Measurements from ENCODE around the gene MRPL24. TPM values are rescaled to one million over a fixed set of nuclear protein-coding genes. Genes with fewer than 3 reads are reported as not detected.

The MRPL24 gene
- total and polyA plus RNA-seq, 12 donors, result 70.3 to 250 (median 88.1) TPM

DNA sequence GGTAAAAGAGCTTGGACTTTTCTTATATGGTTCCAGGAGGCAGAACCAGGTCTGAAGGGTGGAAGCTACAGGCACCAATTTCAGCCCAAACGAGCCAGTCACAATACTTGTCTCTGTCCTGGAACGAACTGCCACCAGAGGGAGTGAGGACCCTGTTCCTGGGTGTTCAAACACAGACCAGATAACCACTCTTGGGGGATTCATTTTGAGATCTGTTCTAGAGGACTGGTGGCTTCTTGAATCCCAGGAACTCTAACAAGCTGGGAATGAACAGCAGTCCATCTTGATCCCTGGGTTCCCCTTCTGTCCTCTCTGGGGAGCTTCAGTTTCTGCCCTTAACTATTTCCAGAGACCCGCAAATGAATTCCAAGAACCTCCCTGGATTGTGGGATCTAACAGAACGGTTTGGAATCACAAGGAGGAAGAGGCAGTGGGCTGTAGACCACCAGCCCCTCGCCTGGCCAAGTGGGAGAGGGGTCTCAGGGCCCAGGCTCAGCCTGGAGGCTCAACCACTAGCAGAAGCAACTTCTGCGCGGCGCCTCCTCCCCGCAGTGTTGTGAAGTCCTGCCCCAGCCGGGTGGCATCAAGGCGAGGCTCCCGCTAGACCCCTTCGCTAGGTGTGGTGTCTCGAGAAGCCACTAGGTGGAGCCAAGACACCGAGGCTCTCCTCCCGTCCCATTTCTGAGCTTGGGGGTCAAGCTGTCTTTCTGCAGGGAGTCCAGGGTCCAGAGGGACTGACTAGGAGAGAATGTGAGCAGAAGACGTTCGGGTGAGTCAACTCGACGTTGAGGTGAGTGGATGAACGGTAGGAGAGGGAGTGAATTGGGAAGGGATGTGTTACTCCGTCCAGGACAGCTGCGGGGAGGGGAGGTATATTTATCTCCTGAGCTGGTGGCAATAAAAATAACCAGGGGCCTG lies 51.6 kb downstream of the MRPL24 start:
- peaks cover 0 to 26% (median 17%) of the 10 kb centered on the region in 9 donors for H3K4me1 ChIP-seq
- no peak overlapping the region for H3K27ac ChIP-seq
- peak; percentile 87 to 96 (median 93) for TF ChIP-seq CTCF (IDR thresholded peaks at IDR 0.05)
- DNase-seq (peak; percentile 71 to 74), ATAC-seq (peak; percentile 82 to 94 (median 91))
- peak overlapping the region in 4 of 10 donors; percentile 1 to 36 (median 17) for H3K4me3 ChIP-seq
- H3K36me3 ChIP-seq, result no peaks in the 10 kb centered on the region
- H3K27me3 ChIP-seq, result peaks cover 0 to 90% (median 52%) of the 10 kb centered on the region in 7 donors
- intact Hi-C loops (cut with DNase I), result loop anchor here in 8 of 10 donors (1.0 to 10.0 kb wide), 7 partner anchors 36 to 236 kb away; partner anchors contain the start of genes LRRC71 (in 1 of the 8) and NTRK1 (in 1 of the 8)
- no peaks in the 10 kb centered on the region for H3K9me3 ChIP-seq
- WGBS, 2 donors, result 0 to 1% methylated on average over 23 of the region's 23 CpGs

Other genes starting within 250 kb of the MRPL24 start
- gene MEF2D, start 240.3 kb downstream of the MRPL24 start, total RNA-seq, result 100 to 1,000 TPM in 4 of 10 donors, 10 to 100 TPM in 6; 81.1 to 127 (median 96.5) TPM
- 10 to 100 TPM; 31.6 to 37.7 TPM for gene MEF2D, start 240.3 kb downstream of the MRPL24 start, polyA plus RNA-seq
- gene IQGAP3, start 168.5 kb downstream of the MRPL24 start, total RNA-seq, result 1 to 10 TPM in 3 of 10 donors, under 1 TPM in 7; 0.07 to 3.8 (median 0.39) TPM
- gene IQGAP3, start 168.5 kb downstream of the MRPL24 start, polyA plus RNA-seq, result under 1 TPM; 0.09 to 0.22 TPM
- gene TTC24, start 161.4 kb downstream of the MRPL24 start, total RNA-seq, result under 1 TPM in 1 of 10 donors, not detected in 9; 0.21 TPM
- under 1 TPM in 1 of 2 donors, not detected in 1; 0.03 TPM for gene TTC24, start 161.4 kb downstream of the MRPL24 start, polyA plus RNA-seq
- gene NAXE, start 149.3 kb downstream of the MRPL24 start, total RNA-seq, result 100 to 1,000 TPM in 9 of 10 donors, 10 to 100 TPM in 1; 93.1 to 134 (median 112) TPM
- gene NAXE, start 149.3 kb downstream of the MRPL24 start, polyA plus RNA-seq, result 100 to 1,000 TPM in 1 of 2 donors, 10 to 100 TPM in 1; 59.8 to 103 TPM
- 10 to 100 TPM in 9 of 10 donors, 1 to 10 TPM in 1; 9.3 to 25.4 (median 13.3) TPM for gene GPATCH4, start 139.6 kb downstream of the MRPL24 start, total RNA-seq
- gene GPATCH4, start 139.6 kb downstream of the MRPL24 start, polyA plus RNA-seq, result 10 to 100 TPM; 24.1 to 34.5 TPM
- 1 to 10 TPM in 3 of 10 donors, under 1 TPM in 6, not detected in 1; 0.24 to 1.7 (median 0.77) TPM for gene HAPLN2, start 121.7 kb downstream of the MRPL24 start, total RNA-seq
- 1 to 10 TPM; 3.0 to 6.3 TPM for gene HAPLN2, start 121.7 kb downstream of the MRPL24 start, polyA plus RNA-seq
- under 1 TPM in 6 of 10 donors, not detected in 4; 0.14 to 0.52 (median 0.24) TPM for gene BCAN, start 99.0 kb downstream of the MRPL24 start, total RNA-seq
- gene BCAN, start 99.0 kb downstream of the MRPL24 start, polyA plus RNA-seq, result under 1 TPM; 0.20 to 0.29 TPM
- gene NES, start 63.7 kb downstream of the MRPL24 start, total RNA-seq, result 100 to 1,000 TPM in 9 of 10 donors, 10 to 100 TPM in 1; 84.6 to 389 (median 196) TPM
- 100 to 1,000 TPM in 1 of 2 donors, 10 to 100 TPM in 1; 46.8 to 116 TPM for gene NES, start 63.7 kb downstream of the MRPL24 start, polyA plus RNA-seq
- gene CRABP2, start 35.5 kb downstream of the MRPL24 start, total RNA-seq, result 1 to 10 TPM in 4 of 10 donors, under 1 TPM in 5, not detected in 1; 0.25 to 2.7 (median 0.64) TPM
- gene CRABP2, start 35.5 kb downstream of the MRPL24 start, polyA plus RNA-seq, result 1 to 10 TPM; 1.5 to 1.8 TPM
- 10 to 100 TPM; 12.8 to 18.8 (median 15.2) TPM for gene METTL25B, start 12.6 kb downstream of the MRPL24 start, total RNA-seq
- 10 to 100 TPM; 17.0 to 45.2 TPM for gene METTL25B, start 12.6 kb downstream of the MRPL24 start, polyA plus RNA-seq
- 10 to 100 TPM; 10.5 to 17.5 (median 15.2) TPM for gene ISG20L2, start 12.3 kb downstream of the MRPL24 start, total RNA-seq
- 10 to 100 TPM in 1 of 2 donors, 1 to 10 TPM in 1; 5.7 to 11.3 TPM for gene ISG20L2, start 12.3 kb downstream of the MRPL24 start, polyA plus RNA-seq
- 100 to 1,000 TPM; 135 to 202 (median 148) TPM for gene HDGF, start 10.6 kb upstream of the MRPL24 start, total RNA-seq
- 100 to 1,000 TPM in 1 of 2 donors, 10 to 100 TPM in 1; 69.8 to 126 TPM for gene HDGF, start 10.6 kb upstream of the MRPL24 start, polyA plus RNA-seq
- 10 to 100 TPM; 32.1 to 56.9 (median 44.2) TPM for gene PRCC, start 26.4 kb upstream of the MRPL24 start, total RNA-seq
- gene PRCC, start 26.4 kb upstream of the MRPL24 start, polyA plus RNA-seq, result 10 to 100 TPM; 40.6 to 53.4 TPM
- gene SH2D2A, start 75.8 kb upstream of the MRPL24 start, total RNA-seq, result 1 to 10 TPM in 3 of 10 donors, under 1 TPM in 6, not detected in 1; 0.50 to 4.4 (median 0.80) TPM
- 1 to 10 TPM in 1 of 2 donors, under 1 TPM in 1; 0.96 to 1.0 TPM for gene SH2D2A, start 75.8 kb upstream of the MRPL24 start, polyA plus RNA-seq
- gene INSRR, start 118.0 kb upstream of the MRPL24 start, total RNA-seq, result under 1 TPM; 0.04 to 0.20 (median 0.07) TPM
- under 1 TPM; 0.01 to 0.80 TPM for gene INSRR, start 118.0 kb upstream of the MRPL24 start, polyA plus RNA-seq
- 1 to 10 TPM in 4 of 10 donors, under 1 TPM in 6; 0.15 to 3.7 (median 0.69) TPM for gene NTRK1, start 119.8 kb upstream of the MRPL24 start, total RNA-seq
- 1 to 10 TPM in 1 of 2 donors, under 1 TPM in 1; 0.28 to 1.5 TPM for gene NTRK1, start 119.8 kb upstream of the MRPL24 start, polyA plus RNA-seq
- 10 to 100 TPM in 2 of 10 donors, 1 to 10 TPM in 8; 3.8 to 12.4 (median 7.1) TPM for gene PEAR1, start 152.6 kb upstream of the MRPL24 start, total RNA-seq
- gene PEAR1, start 152.6 kb upstream of the MRPL24 start, polyA plus RNA-seq, result 10 to 100 TPM in 1 of 2 donors, 1 to 10 TPM in 1; 6.2 to 13.7 TPM
- gene LRRC71, start 179.5 kb upstream of the MRPL24 start, total RNA-seq, result under 1 TPM in 3 of 10 donors, not detected in 7; 0.15 to 0.38 (median 0.35) TPM
- under 1 TPM; 0.06 to 0.51 TPM for gene LRRC71, start 179.5 kb upstream of the MRPL24 start, polyA plus RNA-seq

Measured in heart right ventricle (tissue), 16 donors.